ENCODE data around the gene PDAP1. TPM values are rescaled to one million over a fixed set of nuclear protein-coding genes. Genes with fewer than 3 reads are reported as not detected.

Gene PDAP1
- total and polyA plus RNA-seq, 2 of the 4 experiments (the other 2 are of a cell fraction): 40.3 to 193 TPM

DNA sequence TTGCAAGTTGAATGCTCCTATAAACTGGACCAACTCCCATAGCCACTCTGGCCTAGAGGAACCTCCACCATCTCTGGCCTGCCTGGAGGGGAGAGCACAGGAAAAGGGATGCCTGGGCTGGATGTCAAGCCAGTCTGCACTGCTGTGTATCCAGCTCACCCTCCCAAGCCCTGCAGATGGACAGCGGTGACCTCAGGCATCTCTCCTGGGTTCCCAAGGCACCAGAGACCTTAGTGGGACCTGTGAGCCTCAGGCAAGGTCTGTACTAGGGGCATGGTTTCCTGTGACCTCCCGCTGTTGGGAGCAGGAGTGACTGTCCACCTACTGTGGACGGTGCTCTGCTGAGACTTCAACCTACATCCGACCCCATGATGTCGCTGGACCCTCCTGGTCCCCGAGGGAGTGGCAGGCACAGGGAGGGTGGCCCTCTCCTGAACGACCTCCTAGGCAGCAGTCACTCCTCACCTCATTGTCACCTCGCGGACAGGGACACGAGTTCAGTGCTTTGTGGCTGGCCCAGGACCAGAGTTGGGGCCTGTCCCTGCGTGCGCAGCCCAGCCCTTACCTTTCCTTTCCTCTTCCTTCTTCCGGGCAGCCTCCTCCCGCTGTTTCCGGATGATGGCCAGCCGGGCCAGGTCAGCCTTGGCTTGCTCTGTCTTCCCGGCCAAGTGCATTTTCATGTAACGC lies 11.0 kb downstream of the PDAP1 start:
- Histone ChIP-seq H4K8ac (ENCODE audit: low read depth in 2 of 2, low read length in 2 of 2) (no peak overlapping the region), H3K36me3 (ENCODE audit: control insufficient read depth, insufficient read depth, low read length) (peaks cover 76% of the 10 kb centered on the region), H2BK20ac (ENCODE audit: low read depth, low read length) (no peak overlapping the region), H2AK5ac (ENCODE audit: low read depth, low read length) (no peak overlapping the region), H2BK15ac (ENCODE audit: low read depth, low read length) (no peak overlapping the region), H3K9me1 (ENCODE audit: insufficient read depth, low read length) (peaks cover 3% of the 10 kb centered on the region), H3K9me3 (ENCODE audit: control insufficient read depth, insufficient read depth, low read length) (no peaks in the 10 kb centered on the region), H2AFZ (replicated peaks; ENCODE audit: low read length, poor library complexity) (no peak overlapping the region), H3K4me1 (ENCODE audit: control insufficient read depth, insufficient read depth, low read length) (peaks cover 9% of the 10 kb centered on the region), H4K5ac (ENCODE audit: low read depth, low read length) (no peak overlapping the region), H3K23ac (ENCODE audit: low read depth, low read length) (no peak overlapping the region), H2BK5ac (ENCODE audit: low read depth, low read length, poor library complexity, severe bottlenecking) (no peak overlapping the region), H2AK9ac (replicated peaks; ENCODE audit: low read depth, low read length, poor library complexity) (no peak overlapping the region), H3K79me1 (ENCODE audit: low read depth in 1 of 2, low read length in 2 of 2) (peaks cover 14 to 63% of the 10 kb centered on the region in 2 experiments; a peak in 3 of 4 replicates), H3K4me2 (ENCODE audit: low read depth, low read length) (no peak overlapping the region), H3K14ac (replicated peaks; ENCODE audit: low read depth, low read length) (no peak overlapping the region), H3K27ac (ENCODE audit: insufficient read depth, low read length) (no peak overlapping the region), H3K56ac (ENCODE audit: extremely low read depth, insufficient read depth, low read length) (no peak overlapping the region; the same call in 1 of the 2 replicates), H3K4me3 (ENCODE audit: insufficient read depth, low read depth, low read length) (no peak overlapping the region), H4K20me1 (ENCODE audit: insufficient read depth, low read length) (peaks cover 70% of the 10 kb centered on the region), H3K18ac (ENCODE audit: low read depth, low read length) (no peak overlapping the region), H3K27me3 (ENCODE audit: control insufficient read depth, insufficient read depth, low read length) (no peaks in the 10 kb centered on the region), H4K91ac (ENCODE audit: insufficient read depth, low read depth, low read length) (no peak overlapping the region), H3K9ac (ENCODE audit: low read depth, low read length) (no peak overlapping the region), H3K4ac (ENCODE audit: low read depth, low read length) (no peak overlapping the region), H2BK120ac (ENCODE audit: low read depth, low read length) (no peak overlapping the region)
- ATAC-seq (ENCODE audit: low read depth): no peak
- no peak for DNase-seq
- no peak for TF ChIP-seq MXI1 (IDR thresholded peaks at IDR 0.05; ENCODE audit: borderline replicate concordance, low read depth, low read length)
- no peak for TF ChIP-seq SMC3 (IDR thresholded peaks at IDR 0.05; ENCODE audit: low read depth, low read length)
- TF ChIP-seq RFX5 (IDR thresholded peaks at IDR 0.05; ENCODE audit: low read depth, low read length): no peak
- TF ChIP-seq, protein P1, sequence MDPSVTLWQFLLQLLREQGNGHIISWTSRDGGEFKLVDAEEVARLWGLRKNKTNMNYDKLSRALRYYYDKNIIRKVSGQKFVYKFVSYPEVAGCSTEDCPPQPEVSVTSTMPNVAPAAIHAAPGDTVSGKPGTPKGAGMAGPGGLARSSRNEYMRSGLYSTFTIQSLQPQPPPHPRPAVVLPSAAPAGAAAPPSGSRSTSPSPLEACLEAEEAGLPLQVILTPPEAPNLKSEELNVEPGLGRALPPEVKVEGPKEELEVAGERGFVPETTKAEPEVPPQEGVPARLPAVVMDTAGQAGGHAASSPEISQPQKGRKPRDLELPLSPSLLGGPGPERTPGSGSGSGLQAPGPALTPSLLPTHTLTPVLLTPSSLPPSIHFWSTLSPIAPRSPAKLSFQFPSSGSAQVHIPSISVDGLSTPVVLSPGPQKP (IDR thresholded peaks at IDR 0.05; ENCODE audit: borderline replicate concordance, low read depth, low read length): no peak
- TF ChIP-seq, protein P2, sequence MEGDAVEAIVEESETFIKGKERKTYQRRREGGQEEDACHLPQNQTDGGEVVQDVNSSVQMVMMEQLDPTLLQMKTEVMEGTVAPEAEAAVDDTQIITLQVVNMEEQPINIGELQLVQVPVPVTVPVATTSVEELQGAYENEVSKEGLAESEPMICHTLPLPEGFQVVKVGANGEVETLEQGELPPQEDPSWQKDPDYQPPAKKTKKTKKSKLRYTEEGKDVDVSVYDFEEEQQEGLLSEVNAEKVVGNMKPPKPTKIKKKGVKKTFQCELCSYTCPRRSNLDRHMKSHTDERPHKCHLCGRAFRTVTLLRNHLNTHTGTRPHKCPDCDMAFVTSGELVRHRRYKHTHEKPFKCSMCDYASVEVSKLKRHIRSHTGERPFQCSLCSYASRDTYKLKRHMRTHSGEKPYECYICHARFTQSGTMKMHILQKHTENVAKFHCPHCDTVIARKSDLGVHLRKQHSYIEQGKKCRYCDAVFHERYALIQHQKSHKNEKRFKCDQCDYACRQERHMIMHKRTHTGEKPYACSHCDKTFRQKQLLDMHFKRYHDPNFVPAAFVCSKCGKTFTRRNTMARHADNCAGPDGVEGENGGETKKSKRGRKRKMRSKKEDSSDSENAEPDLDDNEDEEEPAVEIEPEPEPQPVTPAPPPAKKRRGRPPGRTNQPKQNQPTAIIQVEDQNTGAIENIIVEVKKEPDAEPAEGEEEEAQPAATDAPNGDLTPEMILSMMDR (conservative IDR thresholded peaks at IDR 0.05; ENCODE audit: low read depth, low read length): no peak
- TF ChIP-seq BHLHE40 (IDR thresholded peaks at IDR 0.05; ENCODE audit: low read depth, low read length): no peak
- TF ChIP-seq RAD21 (IDR thresholded peaks at IDR 0.05; ENCODE audit: low read length): no peak
- TF ChIP-seq MAFK (IDR thresholded peaks at IDR 0.05; ENCODE audit: low read depth, low read length): no peak
- no peak for TF ChIP-seq CHD1 (IDR thresholded peaks at IDR 0.05; ENCODE audit: low read depth, low read length)
- no peak for TF ChIP-seq CEBPB (IDR thresholded peaks at IDR 0.05; ENCODE audit: low read depth, low read length)
- no peak for TF ChIP-seq MAZ (IDR thresholded peaks at IDR 0.05; ENCODE audit: borderline replicate concordance, low read depth, low read length)
- no peak for TF ChIP-seq NFE2L2 (IDR thresholded peaks at IDR 0.05; ENCODE audit: low read depth, low read length)
- TF ChIP-seq, protein P3, sequence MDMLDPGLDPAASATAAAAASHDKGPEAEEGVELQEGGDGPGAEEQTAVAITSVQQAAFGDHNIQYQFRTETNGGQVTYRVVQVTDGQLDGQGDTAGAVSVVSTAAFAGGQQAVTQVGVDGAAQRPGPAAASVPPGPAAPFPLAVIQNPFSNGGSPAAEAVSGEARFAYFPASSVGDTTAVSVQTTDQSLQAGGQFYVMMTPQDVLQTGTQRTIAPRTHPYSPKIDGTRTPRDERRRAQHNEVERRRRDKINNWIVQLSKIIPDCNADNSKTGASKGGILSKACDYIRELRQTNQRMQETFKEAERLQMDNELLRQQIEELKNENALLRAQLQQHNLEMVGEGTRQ (IDR thresholded peaks at IDR 0.05; ENCODE audit: low read depth, low read length): no peak
- TF ChIP-seq FOS (IDR thresholded peaks at IDR 0.05; ENCODE audit: low read depth, low read length): no peak
- TF ChIP-seq POLR2A (IDR thresholded peaks at IDR 0.05; ENCODE audit: low read depth, low read length): no peak
- TF ChIP-seq RCOR1 (IDR thresholded peaks at IDR 0.05; ENCODE audit: insufficient replicate concordance, low read length): no peak
- in situ Hi-C loops (cut with MboI; ENCODE audit: low sequenced_read_pairs) (no loop called here), dilution Hi-C loops (cut with HindIII; ENCODE audit: low sequenced_read_pairs, unreplicated experiment) (no loop called here), intact Hi-C loops (cut with micrococcal nuclease) (no loop called here)
- BruUV-seq (replicated peaks): no TSS peak
- WGBS, 2 experiments (ENCODE audit: extremely low coverage in 2 of 2, insufficient read length in 1 of 2): 88% methylated on average over 4 of the region's 18 CpGs; no CpG with 5 or more reads in 1 of the 2 experiments
- ChIA-PET POLR2A (ENCODE audit: unreplicated experiment) (no interaction called here), CTCF (interaction anchor here (0.6 kb wide), 1 partner anchor 12 kb away, joined by 4 read pairs; no protein-coding TSS in a partner anchor)

Measured in IMR-90 (cell line).